ENCODE measurements around the gene EXOC8. TPM values are rescaled to one million over a fixed set of nuclear protein-coding genes. Genes with fewer than 3 reads are reported as not detected.

EXOC8 gene
- total and polyA plus RNA-seq, 2 of the 13 experiments (the other 11 are each of a cell fraction or from before 2014, with no cell fraction given): 2.1 to 7.9 TPM

- TF ChIP-seq HOMEZ (CRISPR knock-in tag; IDR thresholded peaks at IDR 0.05; ENCODE audit: low read depth): no peak
- no peak for TF ChIP-seq ZNF17 (CRISPR knock-in tag; IDR thresholded peaks at IDR 0.05)
- TF ChIP-seq ZNF501 (CRISPR knock-in tag; IDR thresholded peaks at IDR 0.05): no peak; the same call in 1 of the 2 replicates
- no peak for TF ChIP-seq ZNF318 (CRISPR knock-in tag; IDR thresholded peaks at IDR 0.05)
- no peak for TF ChIP-seq NFIB (CRISPR knock-in tag; IDR thresholded peaks at IDR 0.05; ENCODE audit: borderline replicate concordance)
- peak; percentile 85; the same call in 1 of the 2 replicates for TF ChIP-seq ISX (CRISPR knock-in tag; conservative IDR thresholded peaks at IDR 0.05)
- TF ChIP-seq ZNF335 (CRISPR knock-in tag; IDR thresholded peaks at IDR 0.05): no peak
- peak; percentile 56; the same call in 1 of the 2 replicates for TF ChIP-seq ZNF737 (CRISPR knock-in tag; IDR thresholded peaks at IDR 0.05; ENCODE audit: borderline replicate concordance)
- TF ChIP-seq MED8 (CRISPR knock-in tag; IDR thresholded peaks at IDR 0.05; ENCODE audit: insufficient replicate concordance): peak; percentile 24
- TF ChIP-seq DBP (CRISPR knock-in tag; IDR thresholded peaks at IDR 0.05; ENCODE audit: not compliant biosample characterization): no peak
- no peak for TF ChIP-seq ZC3H4 (CRISPR knock-in tag; IDR thresholded peaks at IDR 0.05; ENCODE audit: borderline replicate concordance)
- TF ChIP-seq HHEX (CRISPR knock-in tag; IDR thresholded peaks at IDR 0.05): no peak
- no peak for TF ChIP-seq PREB (CRISPR knock-in tag; IDR thresholded peaks at IDR 0.05)
- no peak for TF ChIP-seq ATM (IDR thresholded peaks at IDR 0.05; ENCODE audit: borderline replicate concordance)
- TF ChIP-seq ZNF557 (CRISPR knock-in tag; IDR thresholded peaks at IDR 0.05): no peak
- no peak for TF ChIP-seq STAT5B (CRISPR knock-in tag; IDR thresholded peaks at IDR 0.05)
Measured at GRCh38 chr1:231338270-231339128, 847 bp upstream of the EXOC8 start, which contains the start of gene SPRTN (continued).

Data from HepG2 (cell line).